Erythroblast (primary cell): ENCODE data around the gene DARS1.
"Not testable (repeated sequence)": the region's sequence is repeated elsewhere in the genome, so short reads cannot be mapped to it uniquely, and the experiment has no call there.

Source experiments
- DNase-seq, 2 experiments: peaks; one replicate each; lab custom pipeline; 2025; lab: John Stamatoyannopoulos, UW
- GATA1 ChIP-seq: IDR thresholded peaks from 2 replicates; pipeline ENCODE4 v1.6.1; 2011; ENCODE audit warnings: low read depth, mild to moderate bottlenecking, control low read depth, low read length, moderate library complexity
- POLR2A ChIP-seq: IDR thresholded peaks from 2 replicates; pipeline ENCODE4 v1.6.1; 2011; ENCODE audit warnings: mild to moderate bottlenecking, low read length

Gene DARS1

GRCh38 chr2:135960150-135960549, 25.3 kb downstream of the DARS1 start:
- no peak for DNase-seq
- TF ChIP-seq POLR2A (no peak), GATA1 (no peak)

GRCh38 chr2:135958927-135959326, 26.5 kb downstream of the DARS1 start:
- not testable (repeated sequence) for DNase-seq

- DNase-seq, result no peak
These were observed 31.3 kb downstream of the DARS1 start for GRCh38 chr2:135954020-135954601.

GRCh38 chr2:135952891-135953290, 32.5 kb downstream of the DARS1 start:
- no peak for DNase-seq
- TF ChIP-seq GATA1, result no peak
- no peak for TF ChIP-seq POLR2A

More at GRCh38 chr2:135954020-135954601, 31.3 kb downstream of the DARS1 start:
- no peak for TF ChIP-seq GATA1
- no peak for TF ChIP-seq POLR2A

- no peak for DNase-seq
These were observed 34.3 kb downstream of the DARS1 start for GRCh38 chr2:135951041-135951583.

GRCh38 chr2:135949451-135950234, 35.8 kb downstream of the DARS1 start:
- DNase-seq, result no peak
- no peak for TF ChIP-seq POLR2A
- no peak for TF ChIP-seq GATA1

More at GRCh38 chr2:135951041-135951583, 34.3 kb downstream of the DARS1 start:
- TF ChIP-seq GATA1, result no peak
- no peak for TF ChIP-seq POLR2A

GRCh38 chr2:135948642-135949355, 36.6 kb downstream of the DARS1 start:
- no peak for DNase-seq
- TF ChIP-seq POLR2A, result no peak
- no peak for TF ChIP-seq GATA1

GRCh38 chr2:135948141-135948540, 37.3 kb downstream of the DARS1 start:
- no peak for DNase-seq
- TF ChIP-seq GATA1, result no peak
- TF ChIP-seq POLR2A, result no peak

GRCh38 chr2:135947483-135947882, 37.9 kb downstream of the DARS1 start:
- TF ChIP-seq POLR2A, result no peak
- DNase-seq, result no peak

- no peak for DNase-seq
- TF ChIP-seq POLR2A (no peak), GATA1 (no peak)
These were observed 39.9 kb downstream of the DARS1 start for GRCh38 chr2:135945526-135945925.

GRCh38 chr2:135944625-135945024, 40.8 kb downstream of the DARS1 start:
- no peak for TF ChIP-seq GATA1
- no peak for TF ChIP-seq POLR2A
- DNase-seq, result no peak

GRCh38 chr2:135942936-135943688, 42.3 kb downstream of the DARS1 start:
- no peak for TF ChIP-seq POLR2A
- no peak for DNase-seq

- TF ChIP-seq GATA1, result no peak
- TF ChIP-seq POLR2A, result no peak
- no peak for DNase-seq
These were observed 48.9 kb downstream of the DARS1 start for GRCh38 chr2:135936524-135936923.

- TF ChIP-seq GATA1 (no peak), POLR2A (no peak)
- DNase-seq, result no peak
These were observed 49.5 kb downstream of the DARS1 start for GRCh38 chr2:135935914-135936313.
